HG02943 (cell line): ENCODE data around the gene CLIP1.

Source experiments
- ATAC-seq: cut with Tn5 transposase; IDR thresholded peaks from one replicate; pipeline ENCODE4 v1.9.1; 2021; ENCODE audit warnings: mild to moderate bottlenecking, low read depth, moderate library complexity; ENCODE audit not compliant: unreplicated experiment

Gene CLIP1

GRCh38 chr12:122323311-122324019 lies 99.0 kb downstream of the CLIP1 start:
- no peak for ATAC-seq

- no peak for ATAC-seq
Observed at GRCh38 chr12:122322501-122322900, 100.0 kb downstream of the CLIP1 start.

DNA sequence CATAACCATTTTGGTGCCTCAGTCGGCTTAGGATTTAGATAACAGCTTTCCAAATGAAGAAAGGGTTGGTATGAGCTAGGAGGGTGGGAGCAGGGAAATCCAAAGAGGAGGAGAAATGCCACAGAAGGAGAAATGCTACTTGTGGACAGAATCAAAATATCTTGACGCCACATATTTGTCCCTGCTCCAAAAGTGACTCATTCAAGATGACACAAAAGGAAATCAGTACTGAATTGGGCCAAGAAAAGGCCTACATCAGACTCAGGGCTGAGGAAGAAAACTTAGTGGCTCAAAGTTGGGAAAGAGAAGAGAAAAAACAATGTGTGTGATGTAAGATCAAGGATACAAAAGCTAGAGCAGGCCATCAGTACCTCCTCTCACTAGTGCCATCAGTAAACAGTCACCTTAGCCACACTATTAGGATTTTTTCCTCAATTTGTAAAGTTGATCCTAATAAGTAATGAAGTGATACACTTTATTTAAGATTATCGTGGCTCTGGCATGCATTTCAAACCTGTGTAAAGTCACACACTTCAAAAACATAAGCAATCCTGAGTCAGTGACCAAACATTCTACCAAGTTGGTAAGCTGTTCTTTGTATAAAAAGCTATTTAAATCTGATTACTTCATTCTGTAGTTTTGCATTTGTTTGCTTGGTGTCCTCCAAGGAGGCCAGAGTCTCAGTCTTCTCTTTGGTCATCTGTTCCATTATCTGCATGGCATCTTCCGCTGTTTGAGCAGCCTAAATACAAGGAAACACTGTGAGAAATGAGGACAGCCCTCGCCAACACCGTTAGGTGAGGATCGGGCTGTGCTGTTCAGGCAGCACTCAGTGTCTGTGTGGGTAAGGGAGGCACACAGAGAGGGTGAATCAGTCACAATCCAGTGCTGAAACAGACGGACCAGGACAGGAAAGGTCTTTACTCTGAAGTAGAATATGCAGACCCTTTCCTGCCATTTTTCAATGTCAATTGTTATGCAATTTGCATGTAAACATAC lies 103.6 kb downstream of the CLIP1 start:
- no peak for ATAC-seq

- no peak for ATAC-seq
Observed at GRCh38 chr12:122312926-122313325, 109.5 kb downstream of the CLIP1 start.

DNA sequence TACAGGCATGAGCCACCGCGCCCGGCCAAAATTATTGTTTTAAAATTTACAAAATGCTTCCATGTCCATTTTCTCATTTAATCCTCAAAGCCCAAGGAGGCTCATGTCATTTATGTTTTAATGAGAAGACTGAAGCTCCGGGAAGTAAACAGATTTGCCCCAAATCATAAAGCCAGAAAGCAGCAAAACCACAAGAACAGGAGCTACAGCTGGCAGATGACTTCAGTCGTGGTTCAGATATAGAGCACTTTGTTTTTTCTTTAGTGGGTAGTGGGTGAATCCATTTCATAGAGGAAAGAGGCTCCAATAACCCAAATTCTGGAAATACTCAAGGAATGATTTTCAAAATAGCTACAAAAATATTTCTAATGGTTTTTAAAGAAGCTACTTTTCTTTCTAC lies 110.8 kb downstream of the CLIP1 start:
- ATAC-seq: no peak

- ATAC-seq: no peak
Observed at GRCh38 chr12:122310626-122311333, 111.7 kb downstream of the CLIP1 start.

DNA sequence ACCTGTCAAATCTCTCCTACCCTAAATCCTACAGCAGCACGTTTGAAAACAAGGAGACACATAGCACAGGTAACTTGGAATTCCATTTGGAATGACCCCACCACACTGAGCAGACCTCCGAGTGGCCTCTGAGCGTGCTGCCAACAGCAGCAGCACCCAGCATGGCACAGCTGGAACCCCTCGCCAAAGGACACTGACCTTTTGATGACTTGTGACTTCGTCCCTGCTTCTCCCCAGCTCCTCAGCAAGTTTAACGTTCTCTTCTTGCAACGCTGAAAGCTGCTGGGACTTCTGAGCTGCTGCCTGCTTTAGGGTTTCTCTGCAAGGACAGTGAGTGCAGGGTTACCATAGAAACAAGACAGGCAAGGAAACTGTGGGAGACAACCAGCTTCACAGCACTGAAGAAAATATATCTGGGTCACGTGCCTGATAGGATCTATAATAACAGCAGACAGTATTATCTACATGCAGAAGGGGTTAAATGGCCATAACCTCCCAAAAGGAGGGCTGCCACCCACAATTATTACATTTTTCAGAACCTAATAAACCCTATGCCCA lies 112.8 kb downstream of the CLIP1 start:
- ATAC-seq: no peak

- no peak for ATAC-seq
Observed at GRCh38 chr12:122308811-122309210, 113.7 kb downstream of the CLIP1 start.

GRCh38 chr12:122306407-122306806 lies 116.1 kb downstream of the CLIP1 start:
- no peak for ATAC-seq

DNA sequence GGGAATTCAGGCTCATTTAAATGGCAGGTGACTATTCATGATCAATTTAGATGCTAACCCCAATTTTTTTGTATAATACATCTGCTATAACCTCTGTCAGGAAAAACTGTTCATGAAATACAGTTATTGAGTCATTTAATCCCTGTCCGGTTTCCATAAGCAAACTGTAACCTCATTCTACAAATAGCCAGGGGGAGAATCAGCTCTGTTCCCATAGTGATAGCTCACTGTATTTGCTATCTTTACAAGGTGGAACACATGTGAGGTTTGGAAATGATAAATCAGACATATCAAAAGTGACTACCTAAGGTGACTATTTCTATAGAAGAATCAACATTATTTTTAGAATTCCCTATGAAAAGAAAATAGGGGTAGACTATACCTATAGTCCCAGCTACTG lies 117.5 kb downstream of the CLIP1 start:
- ATAC-seq: no peak

- no peak for ATAC-seq
Observed at GRCh38 chr12:122303068-122303467, 119.4 kb downstream of the CLIP1 start.

GRCh38 chr12:122298071-122298748 lies 124.3 kb downstream of the CLIP1 start:
- no peak for ATAC-seq

GRCh38 chr12:122297494-122297893 lies 125.0 kb downstream of the CLIP1 start:
- no peak for ATAC-seq

DNA sequence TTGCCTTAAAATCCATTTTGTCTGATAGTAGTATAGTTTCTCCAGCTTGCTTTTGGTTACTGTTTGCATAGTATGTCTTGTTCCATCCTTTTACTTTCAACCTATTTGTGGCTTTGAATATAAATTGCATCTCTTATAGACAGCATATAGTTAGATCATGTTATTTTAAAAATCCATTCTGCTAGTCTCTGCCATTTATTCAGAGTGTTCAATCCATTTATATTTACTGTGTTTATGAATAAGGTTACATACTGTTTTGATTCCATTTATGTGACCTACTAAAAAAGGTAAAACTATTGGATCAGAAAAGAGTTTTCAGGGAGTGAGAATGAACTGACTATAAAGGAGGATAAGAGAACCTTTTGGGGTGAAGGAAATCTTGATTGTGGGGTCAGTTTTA lies 126.6 kb downstream of the CLIP1 start:
- no peak for ATAC-seq

DNA sequence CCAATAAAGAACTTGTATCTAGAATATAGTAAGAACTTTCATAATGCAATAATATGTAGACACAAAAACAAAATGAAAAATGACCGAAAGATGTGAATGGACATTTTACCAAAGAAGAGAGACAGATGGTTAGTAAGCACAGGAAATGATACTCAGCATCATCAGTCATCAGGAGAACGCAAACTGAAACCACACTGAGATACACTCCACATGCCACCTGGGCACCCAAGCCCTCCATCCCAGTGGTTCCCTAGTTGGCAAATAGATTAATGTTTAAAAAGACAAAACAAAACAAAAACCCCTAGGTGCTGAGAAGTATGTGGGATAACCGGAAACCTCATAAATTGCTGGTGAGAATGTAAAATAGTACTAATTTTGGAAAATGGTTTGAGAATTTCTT lies 129.4 kb downstream of the CLIP1 start:
- ATAC-seq: peak; percentile 95

- ATAC-seq: no peak
Observed at GRCh38 chr12:122291431-122291830, 131.0 kb downstream of the CLIP1 start.

- no peak for ATAC-seq
Observed at GRCh38 chr12:122283680-122284079, 138.8 kb downstream of the CLIP1 start.

- ATAC-seq: no peak
Observed at GRCh38 chr12:122282061-122282460, 140.4 kb downstream of the CLIP1 start.

DNA sequence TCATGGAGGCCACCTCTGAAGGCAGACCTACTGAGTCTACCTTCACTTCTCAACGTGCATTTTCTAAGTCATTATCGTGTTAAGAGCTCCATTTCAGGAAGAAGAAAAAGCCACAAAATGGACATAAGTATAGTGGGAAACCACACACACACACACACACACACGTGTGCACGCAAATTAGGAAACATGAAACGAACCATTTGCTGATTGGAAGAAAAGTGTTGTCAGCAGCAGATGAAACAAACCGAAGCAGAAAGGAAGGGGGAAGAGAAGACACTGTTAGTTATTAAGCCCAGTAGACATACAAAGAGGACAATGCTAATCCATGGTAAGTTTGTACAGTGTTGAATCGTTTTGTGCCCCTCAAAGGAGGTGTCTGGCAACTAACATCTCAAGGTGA lies 146.2 kb downstream of the CLIP1 start:
- ATAC-seq: no peak

GRCh38 chr12:122275459-122275858 lies 147.0 kb downstream of the CLIP1 start:
- ATAC-seq: no peak
